ENCODE data around the gene CARD11. TPM values are rescaled to one million over a fixed set of nuclear protein-coding genes. Genes with fewer than 3 reads are reported as not detected.
A peak's percentile ranks its signal among the peaks of the same experiment; 100 is the strongest.
"Not testable (repeated sequence)": the region's sequence is repeated elsewhere in the genome, so short reads cannot be mapped to it uniquely, and the experiment has no call there.

Gene CARD11
- total RNA-seq, 2 donors from 2014 or later, result 126 to 155 TPM

DNA sequence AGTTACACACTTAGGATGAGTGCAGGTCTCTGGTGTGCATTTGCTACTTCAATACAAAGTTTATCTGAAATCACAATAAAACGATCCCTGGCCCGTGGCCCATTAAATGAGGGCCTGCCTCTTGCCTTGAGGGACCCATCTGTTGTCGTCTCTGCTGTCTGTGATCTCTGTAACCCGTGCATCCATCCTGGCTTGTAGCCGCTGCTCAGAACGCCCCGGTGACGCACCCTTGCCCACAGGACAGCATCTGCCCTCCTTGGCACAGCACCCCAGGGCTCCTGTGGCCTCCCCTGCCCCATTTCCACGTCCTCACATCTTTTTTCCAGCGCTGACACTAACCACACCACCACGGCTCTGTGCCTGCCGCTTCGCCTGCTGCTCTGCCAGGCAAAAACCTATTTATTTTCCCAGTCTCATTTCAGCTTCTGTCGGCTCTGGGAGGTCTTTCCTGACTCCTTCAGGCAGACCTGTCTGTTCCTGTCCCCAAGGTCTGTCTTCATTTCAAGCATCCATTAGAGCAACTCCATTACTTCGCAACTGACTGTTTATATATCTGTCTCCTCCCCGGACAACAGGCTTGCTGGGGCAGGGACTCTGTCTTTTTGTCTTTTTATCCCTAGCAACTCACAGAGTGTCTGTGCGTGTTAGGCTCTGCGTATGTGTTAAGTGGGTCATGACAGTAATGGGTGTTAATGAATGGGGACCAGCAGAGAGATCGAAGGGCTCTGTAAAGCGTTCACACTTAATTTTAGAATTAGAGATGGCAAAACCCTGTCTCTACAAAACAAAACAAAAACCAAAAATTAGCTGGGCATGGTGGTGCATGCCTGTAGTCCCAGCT is 16.4 kb downstream of the CARD11 start:
- peaks cover 34% of the 10 kb centered on the region for H3K4me1 Mint-ChIP-seq
- no peak overlapping the region for H3K4me3 Mint-ChIP-seq
- H3K9me3 ChIP-seq (ENCODE audit: control insufficient read depth, low read length, poor library complexity, severe bottlenecking), result no peaks in the 10 kb centered on the region
- H3K27ac Mint-ChIP-seq, result peak overlapping the region; percentile 96
- no peak for DNase-seq
- no peak for ATAC-seq
- H3K36me3 Mint-ChIP-seq (ENCODE audit: low read depth), result peaks cover 6% of the 10 kb centered on the region
- H3K27me3 Mint-ChIP-seq, result no peaks in the 10 kb centered on the region

DNA sequence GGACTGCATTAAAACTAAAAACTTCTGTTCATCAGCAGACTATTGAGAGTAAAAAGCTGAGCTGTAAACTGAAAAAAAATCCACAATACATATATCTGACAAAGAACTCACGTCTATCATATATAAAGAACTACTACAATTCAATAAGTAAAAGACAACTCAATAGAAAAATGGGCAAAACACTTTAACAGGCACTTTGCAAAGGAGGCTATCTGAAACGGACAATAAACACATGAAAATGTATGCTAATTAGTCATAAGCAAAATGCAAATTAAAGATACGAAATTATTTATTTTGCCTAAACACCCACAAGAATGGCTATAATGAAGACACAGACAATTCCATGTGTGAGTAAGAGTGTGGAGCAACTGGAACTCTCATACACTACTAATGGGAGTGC is 18.1 kb downstream of the CARD11 start:
- Mint-ChIP-seq H3K36me3 (ENCODE audit: low read depth) (peaks cover 2% of the 10 kb centered on the region), H3K4me1 (peaks cover 25% of the 10 kb centered on the region), H3K27me3 (no peaks in the 10 kb centered on the region), H3K4me3 (no peak overlapping the region), H3K27ac (peak overlapping the region; percentile 78)
- no peaks in the 10 kb centered on the region for H3K9me3 ChIP-seq (ENCODE audit: control insufficient read depth, low read length, poor library complexity, severe bottlenecking)
- DNase-seq, result no peak
- ATAC-seq, result no peak

- ATAC-seq (no peak), DNase-seq (no peak)
- H3K9me3 ChIP-seq (ENCODE audit: control insufficient read depth, low read length, poor library complexity, severe bottlenecking), result no peaks in the 10 kb centered on the region
- Mint-ChIP-seq H3K36me3 (ENCODE audit: low read depth) (peaks cover 5% of the 10 kb centered on the region), H3K4me3 (no peak overlapping the region), H3K27ac (no peak overlapping the region), H3K27me3 (no peaks in the 10 kb centered on the region), H3K4me1 (peaks cover 2% of the 10 kb centered on the region)
These were observed 21.8 kb downstream of the CARD11 start for GRCh38 chr7:3021825-3022224.

DNA sequence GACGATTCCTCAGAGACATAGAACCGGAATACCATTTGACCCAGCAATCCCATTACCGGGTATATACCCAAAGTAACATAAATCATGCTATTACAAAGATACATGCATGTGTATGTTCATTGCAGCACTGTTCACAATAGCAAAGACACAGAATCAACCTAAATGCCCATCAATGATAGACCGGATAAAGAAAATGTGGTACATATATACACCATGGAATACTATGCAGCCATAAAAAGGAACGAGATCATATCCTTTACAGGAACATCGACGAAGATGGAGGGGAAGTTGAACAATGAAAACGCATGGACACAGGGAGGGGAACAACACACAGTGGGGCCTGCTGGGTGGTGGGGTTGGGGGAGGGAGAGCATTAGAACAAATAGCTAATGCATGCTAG is 22.4 kb downstream of the CARD11 start:
- not testable (repeated sequence) for H3K27ac Mint-ChIP-seq; H3K36me3 Mint-ChIP-seq (ENCODE audit: low read depth); DNase-seq; H3K4me1 Mint-ChIP-seq; H3K27me3 Mint-ChIP-seq; H3K4me3 Mint-ChIP-seq; H3K9me3 ChIP-seq (ENCODE audit: control insufficient read depth, low read length, poor library complexity, severe bottlenecking); ATAC-seq

DNA sequence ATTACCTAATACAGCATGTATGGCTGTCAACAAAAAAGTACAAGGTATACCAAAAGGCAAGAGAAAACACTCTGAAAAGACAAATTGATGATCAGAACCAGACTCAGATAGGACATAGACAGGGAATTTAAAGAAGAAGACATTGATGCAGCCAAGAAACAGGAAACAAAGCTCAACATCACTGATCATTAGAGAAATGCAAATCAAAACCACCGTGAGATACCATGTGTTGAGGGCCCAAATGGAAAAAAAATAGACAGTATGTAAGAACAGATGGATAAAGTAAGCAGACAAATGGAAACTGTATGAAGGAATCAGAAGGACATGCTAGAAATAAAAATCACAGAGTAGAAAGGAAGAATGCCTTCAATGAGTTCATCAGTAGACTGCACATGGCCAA is 23.3 kb downstream of the CARD11 start:
- no peaks in the 10 kb centered on the region for H3K27me3 Mint-ChIP-seq
- no peak for ATAC-seq
- H3K4me1 Mint-ChIP-seq, result peaks cover 3% of the 10 kb centered on the region
- no peak overlapping the region for H3K4me3 Mint-ChIP-seq
- no peak for DNase-seq
- no peaks in the 10 kb centered on the region for H3K9me3 ChIP-seq (ENCODE audit: control insufficient read depth, low read length, poor library complexity, severe bottlenecking)
- peaks cover 5% of the 10 kb centered on the region for H3K36me3 Mint-ChIP-seq (ENCODE audit: low read depth)
- no peak overlapping the region for H3K27ac Mint-ChIP-seq

DNA sequence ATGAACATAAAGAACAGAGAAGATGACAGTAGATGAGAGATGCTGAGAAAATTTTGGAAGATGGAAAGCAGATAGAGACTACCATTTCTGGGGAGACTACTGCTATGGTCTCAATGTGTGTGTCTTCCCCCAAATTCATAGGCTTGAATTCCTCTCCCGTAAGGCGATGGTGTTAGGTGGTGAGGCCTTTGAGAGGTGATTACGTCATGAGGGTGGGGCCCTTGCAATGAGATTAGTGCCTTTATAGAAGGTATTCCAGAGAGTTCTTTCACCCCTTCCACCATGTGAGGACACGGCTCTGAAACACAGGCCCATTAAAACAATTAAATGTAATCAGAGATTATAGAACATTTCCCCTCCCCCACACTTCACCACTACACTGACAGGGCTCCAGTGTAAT is 23.9 kb downstream of the CARD11 start:
- H3K36me3 Mint-ChIP-seq (ENCODE audit: low read depth), result peaks cover 5% of the 10 kb centered on the region
- H3K9me3 ChIP-seq (ENCODE audit: control insufficient read depth, low read length, poor library complexity, severe bottlenecking), result no peaks in the 10 kb centered on the region
- H3K27ac Mint-ChIP-seq, result peak overlapping the region; percentile 76
- H3K4me3 Mint-ChIP-seq, result no peak overlapping the region
- no peak for ATAC-seq
- peaks cover 3% of the 10 kb centered on the region for H3K4me1 Mint-ChIP-seq
- no peaks in the 10 kb centered on the region for H3K27me3 Mint-ChIP-seq
- no peak for DNase-seq

DNA sequence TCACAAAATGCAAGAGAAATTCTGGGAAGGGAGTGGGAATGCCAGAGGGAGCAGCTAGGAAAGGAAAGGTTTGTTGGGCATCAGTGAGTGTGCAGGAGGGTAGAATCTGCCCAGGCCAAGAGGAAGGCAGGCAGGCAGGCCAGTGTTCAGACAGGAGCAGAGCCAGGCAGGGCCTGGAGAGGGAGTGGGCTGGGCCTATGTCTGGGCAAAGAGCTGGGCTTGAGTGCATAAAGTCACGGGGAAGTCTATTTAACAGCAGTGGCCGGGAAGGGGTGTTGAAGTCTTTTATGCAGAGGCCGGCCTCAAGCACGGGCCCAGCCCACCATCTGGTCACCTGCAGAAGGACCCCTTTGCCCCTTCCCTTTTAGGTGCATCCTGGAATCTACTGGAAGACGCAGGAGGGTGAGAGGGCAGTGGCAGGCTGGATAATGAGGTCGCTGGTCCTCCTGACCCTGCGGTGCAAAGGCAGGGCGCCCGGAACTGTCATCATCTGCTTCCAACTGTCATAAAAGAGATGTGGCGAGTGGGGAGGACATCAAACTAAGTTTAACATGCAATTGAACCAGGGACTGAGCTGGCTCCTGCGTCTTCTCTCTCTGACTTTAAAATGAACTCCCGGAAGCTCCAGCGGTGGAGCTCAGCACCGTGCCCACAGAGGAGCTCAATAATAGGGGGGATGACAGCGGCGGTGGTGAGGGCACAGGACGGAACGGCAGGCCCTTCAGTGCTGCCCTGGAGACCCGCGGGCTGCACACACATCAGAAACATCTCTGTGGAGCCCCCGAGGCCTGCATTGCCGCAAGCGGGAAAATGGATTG is 29.5 kb downstream of the CARD11 start:
- no peak for DNase-seq
- no peaks in the 10 kb centered on the region for H3K36me3 Mint-ChIP-seq (ENCODE audit: low read depth)
- H3K4me1 Mint-ChIP-seq, result peaks cover 43% of the 10 kb centered on the region

GRCh38 chr7:3011211-3011852 is 32.3 kb downstream of the CARD11 start:
- DNase-seq (no peak), ATAC-seq (peak; percentile 45)
- H3K36me3 Mint-ChIP-seq (ENCODE audit: low read depth), result no peaks in the 10 kb centered on the region
- H3K27me3 Mint-ChIP-seq, result no peaks in the 10 kb centered on the region
- peak overlapping the region; percentile 67 for H3K4me3 Mint-ChIP-seq
- peak overlapping the region; percentile 85 for H3K27ac Mint-ChIP-seq
- peaks cover 63% of the 10 kb centered on the region for H3K4me1 Mint-ChIP-seq
- H3K9me3 ChIP-seq (ENCODE audit: control insufficient read depth, low read length, poor library complexity, severe bottlenecking), result no peaks in the 10 kb centered on the region

More for the DNA sequence above, 29.5 kb downstream of the CARD11 start:
- Mint-ChIP-seq H3K27ac (peak overlapping the region; percentile 46), H3K27me3 (no peaks in the 10 kb centered on the region), H3K4me3 (no peak overlapping the region)
- ATAC-seq, result no peak
- no peaks in the 10 kb centered on the region for H3K9me3 ChIP-seq (ENCODE audit: control insufficient read depth, low read length, poor library complexity, severe bottlenecking)

DNA sequence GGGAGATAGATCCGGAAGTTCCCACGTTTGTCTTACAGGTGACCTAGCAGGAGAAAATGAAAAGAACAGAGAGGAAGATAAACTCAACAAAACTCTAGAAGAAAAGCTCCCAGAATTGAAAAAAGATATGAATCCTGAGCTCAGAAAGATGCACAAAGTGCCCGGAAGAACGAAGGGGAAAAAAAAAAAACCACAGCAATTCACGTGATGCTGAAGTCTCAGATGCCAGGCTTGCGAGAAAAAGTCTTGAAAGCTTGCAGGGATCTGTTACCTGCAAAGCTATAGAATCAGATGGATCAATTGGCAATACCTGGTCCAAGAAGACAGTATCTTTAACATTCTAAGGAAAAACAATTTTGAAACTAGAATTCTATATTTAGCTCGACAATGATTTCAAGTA is 33.5 kb downstream of the CARD11 start:
- ATAC-seq (peak; percentile 66), DNase-seq (no peak)
- Mint-ChIP-seq H3K27ac (peak overlapping the region; percentile 85), H3K36me3 (ENCODE audit: low read depth) (no peaks in the 10 kb centered on the region), H3K4me3 (peak overlapping the region; percentile 69), H3K27me3 (no peaks in the 10 kb centered on the region), H3K4me1 (peaks cover 67% of the 10 kb centered on the region)
- no peaks in the 10 kb centered on the region for H3K9me3 ChIP-seq (ENCODE audit: control insufficient read depth, low read length, poor library complexity, severe bottlenecking)

DNA sequence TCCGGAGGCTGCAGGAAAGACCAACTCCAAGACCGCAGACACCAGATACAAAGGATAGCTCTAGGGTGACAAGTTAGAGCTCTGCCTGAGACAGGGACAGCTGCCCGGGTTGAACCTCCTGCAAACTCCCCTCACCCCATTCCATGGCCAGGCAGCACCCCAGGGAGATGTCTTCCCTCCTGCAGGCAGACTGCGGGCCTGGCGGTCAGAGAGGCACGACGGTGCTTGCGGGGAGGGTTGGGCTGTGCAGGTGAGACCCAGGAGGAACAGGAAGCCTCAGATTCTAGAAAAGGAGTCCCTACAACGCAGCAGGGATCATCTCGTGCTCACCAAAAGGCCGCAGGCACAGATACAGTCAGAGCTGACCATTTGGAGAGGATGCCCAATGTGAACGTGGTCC is 34.6 kb downstream of the CARD11 start:
- H3K36me3 Mint-ChIP-seq (ENCODE audit: low read depth), result no peaks in the 10 kb centered on the region
- peaks cover 65% of the 10 kb centered on the region for H3K4me1 Mint-ChIP-seq
- H3K27me3 Mint-ChIP-seq, result no peaks in the 10 kb centered on the region
- H3K27ac Mint-ChIP-seq, result peak overlapping the region; percentile 85
- H3K4me3 Mint-ChIP-seq, result peak overlapping the region; percentile 19
- ATAC-seq, result no peak
- no peak for DNase-seq
- no peaks in the 10 kb centered on the region for H3K9me3 ChIP-seq (ENCODE audit: control insufficient read depth, low read length, poor library complexity, severe bottlenecking)

DNA sequence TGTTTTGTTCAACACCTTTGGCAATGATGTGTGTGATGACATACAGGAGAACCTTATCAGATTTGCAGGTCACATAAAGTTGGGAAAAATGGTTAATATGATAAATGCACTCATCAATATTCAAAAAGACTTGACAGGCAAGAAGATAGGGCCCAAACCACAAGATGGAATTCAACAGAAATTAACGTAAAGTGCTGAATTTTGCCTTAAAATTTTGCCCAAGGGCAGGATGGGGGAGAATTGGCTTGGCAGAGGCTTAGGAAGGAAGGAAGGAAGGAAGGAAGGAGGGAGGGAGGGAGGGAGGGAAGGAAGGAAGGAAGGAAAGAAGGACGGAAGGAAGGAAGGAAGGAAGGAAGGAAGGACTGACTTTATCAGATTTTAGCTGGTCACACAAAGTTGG is 35.3 kb downstream of the CARD11 start:
- no peak for ATAC-seq
- H3K9me3 ChIP-seq (ENCODE audit: control insufficient read depth, low read length, poor library complexity, severe bottlenecking), result no peaks in the 10 kb centered on the region
- Mint-ChIP-seq H3K27me3 (no peaks in the 10 kb centered on the region), H3K27ac (peak overlapping the region; percentile 85), H3K4me1 (peaks cover 67% of the 10 kb centered on the region), H3K36me3 (ENCODE audit: low read depth) (peaks cover 3% of the 10 kb centered on the region), H3K4me3 (peak overlapping the region; percentile 3)
- DNase-seq, result no peak

GRCh38 chr7:3007696-3008095 is 36.0 kb downstream of the CARD11 start:
- no peaks in the 10 kb centered on the region for H3K27me3 Mint-ChIP-seq

DNA sequence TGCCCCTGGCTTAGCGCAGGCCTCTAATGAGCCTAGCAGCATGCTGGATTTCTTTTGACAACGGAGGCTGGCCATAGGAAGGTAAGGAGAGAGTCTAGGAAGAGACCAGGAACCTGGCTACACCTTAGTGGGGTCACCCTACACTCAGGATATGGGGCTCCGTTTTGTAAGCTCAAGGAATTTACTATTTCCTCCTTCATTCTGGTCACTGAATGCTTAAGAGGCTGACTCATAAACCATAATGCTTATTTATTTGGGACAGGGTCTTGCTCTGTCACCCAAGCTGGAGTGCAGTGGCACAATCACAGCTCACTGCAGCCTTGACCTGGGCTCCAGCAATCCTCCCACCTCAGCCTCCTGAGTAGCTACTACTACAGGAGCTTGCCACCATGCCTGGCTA is 38.4 kb downstream of the CARD11 start:
- Mint-ChIP-seq H3K27ac (no peak overlapping the region), H3K4me1 (peaks cover 53% of the 10 kb centered on the region), H3K4me3 (no peak overlapping the region), H3K27me3 (no peaks in the 10 kb centered on the region), H3K36me3 (ENCODE audit: low read depth) (peaks cover 3% of the 10 kb centered on the region)
- no peak for ATAC-seq
- DNase-seq, result no peak
- no peaks in the 10 kb centered on the region for H3K9me3 ChIP-seq (ENCODE audit: control insufficient read depth, low read length, poor library complexity, severe bottlenecking)

More at GRCh38 chr7:3007696-3008095, 36.0 kb downstream of the CARD11 start:
- Mint-ChIP-seq H3K27ac (peak overlapping the region; percentile 85), H3K4me3 (peak overlapping the region; percentile 9), H3K36me3 (ENCODE audit: low read depth) (peaks cover 3% of the 10 kb centered on the region), H3K4me1 (peaks cover 61% of the 10 kb centered on the region)
- DNase-seq (no peak), ATAC-seq (no peak)
- no peaks in the 10 kb centered on the region for H3K9me3 ChIP-seq (ENCODE audit: control insufficient read depth, low read length, poor library complexity, severe bottlenecking)

Measured in T-helper 17 cell (primary cell).